SK-N-MC (cell line): ENCODE data around the gene LSAMP.

Experiments
- EZH2 ChIP-seq: fragments of 200-600 bp; sonication (generic); IDR thresholded peaks from one replicate; pipeline ENCODE4 v1.6.1; 2017; ENCODE audit warnings: antibody characterized with exemption
- POLR2AphosphoS5 ChIP-seq: IDR thresholded peaks from 2 replicates; pipeline ENCODE4 v1.6.1; 2012; ENCODE audit warnings: mild to moderate bottlenecking, low read depth, low read length, borderline replicate concordance

GRCh38 chr3:116103868-116104530 lies 341.3 kb downstream of the LSAMP start:
- TF ChIP-seq EZH2 (no peak), POLR2AphosphoS5 (no peak)
